Tibial artery (tissue), 4 donors: ENCODE measurements around the gene MORN3.

Source experiments
- DNase-seq, 2 donors: peaks; one replicate each; pipeline ENCODE4 v3.0.0-alpha.2; 2019
- H3K27ac ChIP-seq, 2 donors: fragments of 200-600 bp; sonication (generic) in 1 of 2; 1 replicate in 1 of 2; 2 replicates in 1 of 2; pipeline ENCODE4 v1.5.1; 2018 to 2019; ENCODE audit warnings: mild to moderate bottlenecking in 1 of 2
- H3K27me3 ChIP-seq, 2 donors: fragments of 200-600 bp; sonication (generic) in 1 of 2; one replicate each; pipeline versions ENCODE4 v1.5.1 to v1.6.0; 2016 to 2019
- H3K36me3 ChIP-seq, 3 donors: fragments of 200-600 bp; sonication (generic) in 2 of 3; one replicate each; pipeline ENCODE4 v1.5.1; 2016 to 2019; ENCODE audit warnings: mild to moderate bottlenecking in 2 of 3
- H3K4me1 ChIP-seq, 4 donors: fragments of 200-600 bp; sonication (generic) in 2 of 4; 1 replicate in 3 of 4; 2 replicates in 1 of 4; pipeline ENCODE4 v1.5.1; 2016 to 2019
- H3K4me3 ChIP-seq, 2 donors: fragments of 200-600 bp; sonication (generic) in 1 of 2; 1 replicate in 1 of 2; 2 replicates in 1 of 2; pipeline ENCODE4 v1.5.1; 2018 to 2019; ENCODE audit warnings: mild to moderate bottlenecking in 2 of 2
- H3K9me3 ChIP-seq, 3 donors: fragments of 200-600 bp; sonication (generic) in 1 of 3; one replicate each; pipeline ENCODE4 v1.5.1; 2016 to 2019
- intact Hi-C: fragments of 100-400 bp; cut with DNase I; formaldehyde crosslinking; loops from one replicate; pipeline ENCODE4 v1.15.0; 2023; ENCODE audit warnings: low total_unique reads
- TF ChIP-seq, protein P1 (sequence below), 2 experiments: fragments of 200-600 bp in 1 of 2; fragments of 450-650 bp in 1 of 2; IDR thresholded peaks; one replicate each; pipeline ENCODE4 v1.5.1; 2017 to 2019; ENCODE audit warnings: antibody characterized with exemption in 2 of 2, mild to moderate bottlenecking in 1 of 2, moderate library complexity in 1 of 2

MORN3 gene

DNA sequence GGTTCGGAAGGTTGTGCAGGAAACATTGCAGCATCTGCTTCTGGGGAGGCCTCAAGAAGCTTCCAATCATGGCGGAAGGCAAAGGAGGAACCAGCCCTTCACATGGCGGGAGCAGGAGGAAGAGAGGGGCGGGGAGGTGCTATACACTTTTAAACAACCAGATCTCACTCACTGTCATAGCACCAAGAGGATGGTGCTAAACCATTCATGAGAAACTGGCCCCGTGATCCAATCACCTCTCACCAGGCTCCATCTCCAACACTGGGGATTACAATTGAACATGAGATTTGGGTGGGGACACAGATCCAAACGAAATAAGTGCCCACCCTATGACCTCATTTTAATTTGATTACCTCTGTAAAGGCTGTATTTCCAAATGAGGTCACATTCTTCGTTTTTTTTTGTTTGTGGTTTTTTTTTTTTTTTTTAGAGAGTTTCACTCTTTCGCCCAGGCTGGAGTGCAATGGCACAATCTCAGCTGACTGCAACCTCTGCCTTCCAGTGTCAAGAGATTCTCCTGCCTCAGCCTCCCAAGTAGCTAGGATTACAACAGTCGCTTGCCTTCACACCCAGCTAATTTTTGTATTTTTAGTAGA, 54.5 kb downstream of the MORN3 start:
- no peak for DNase-seq
- no peaks in the 10 kb centered on the region for H3K9me3 ChIP-seq
- H3K4me3 ChIP-seq: no peak overlapping the region
- H3K27me3 ChIP-seq: no peaks in the 10 kb centered on the region
- intact Hi-C loops: loop anchor here (5.0 kb wide), 1 partner anchor 58 kb away; no protein-coding TSS in a partner anchor
- H3K36me3 ChIP-seq: no peaks in the 10 kb centered on the region
- no peak overlapping the region for H3K27ac ChIP-seq
- H3K4me1 ChIP-seq: peaks cover 0 to 16% (median 6%) of the 10 kb centered on the region in 4 donors
- TF ChIP-seq, protein P1, sequence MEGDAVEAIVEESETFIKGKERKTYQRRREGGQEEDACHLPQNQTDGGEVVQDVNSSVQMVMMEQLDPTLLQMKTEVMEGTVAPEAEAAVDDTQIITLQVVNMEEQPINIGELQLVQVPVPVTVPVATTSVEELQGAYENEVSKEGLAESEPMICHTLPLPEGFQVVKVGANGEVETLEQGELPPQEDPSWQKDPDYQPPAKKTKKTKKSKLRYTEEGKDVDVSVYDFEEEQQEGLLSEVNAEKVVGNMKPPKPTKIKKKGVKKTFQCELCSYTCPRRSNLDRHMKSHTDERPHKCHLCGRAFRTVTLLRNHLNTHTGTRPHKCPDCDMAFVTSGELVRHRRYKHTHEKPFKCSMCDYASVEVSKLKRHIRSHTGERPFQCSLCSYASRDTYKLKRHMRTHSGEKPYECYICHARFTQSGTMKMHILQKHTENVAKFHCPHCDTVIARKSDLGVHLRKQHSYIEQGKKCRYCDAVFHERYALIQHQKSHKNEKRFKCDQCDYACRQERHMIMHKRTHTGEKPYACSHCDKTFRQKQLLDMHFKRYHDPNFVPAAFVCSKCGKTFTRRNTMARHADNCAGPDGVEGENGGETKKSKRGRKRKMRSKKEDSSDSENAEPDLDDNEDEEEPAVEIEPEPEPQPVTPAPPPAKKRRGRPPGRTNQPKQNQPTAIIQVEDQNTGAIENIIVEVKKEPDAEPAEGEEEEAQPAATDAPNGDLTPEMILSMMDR (IDR thresholded peaks at IDR 0.05): no peak

DNA sequence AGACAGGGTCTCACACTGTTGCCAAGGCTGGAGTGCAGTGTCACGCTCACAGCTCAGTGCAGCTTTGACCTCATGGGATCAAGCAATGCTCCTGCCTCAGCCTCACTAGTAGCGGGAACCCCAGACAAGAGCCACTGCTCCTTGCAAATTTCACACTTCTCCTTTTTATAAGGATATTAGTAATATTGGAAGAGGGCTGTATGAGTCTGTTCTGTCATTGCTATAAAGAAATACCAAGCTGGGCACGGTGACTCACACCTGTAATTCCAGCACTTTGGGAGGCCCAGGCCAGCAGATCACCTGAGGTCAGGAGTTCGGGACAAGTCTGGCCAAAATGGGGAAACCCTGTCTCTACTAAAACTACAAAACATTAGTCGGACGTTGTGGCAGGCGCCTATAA, 56.0 kb downstream of the MORN3 start:
- DNase-seq: no peak
- Histone ChIP-seq H3K27ac (no peak overlapping the region), H3K4me3 (no peak overlapping the region), H3K36me3 (no peaks in the 10 kb centered on the region), H3K9me3 (no peaks in the 10 kb centered on the region), H3K4me1 (peaks cover 0 to 17% (median 6%) of the 10 kb centered on the region in 4 donors), H3K27me3 (no peaks in the 10 kb centered on the region)
- intact Hi-C loops: no loop called here
- TF ChIP-seq, protein P1 (IDR thresholded peaks at IDR 0.05): no peak

DNA sequence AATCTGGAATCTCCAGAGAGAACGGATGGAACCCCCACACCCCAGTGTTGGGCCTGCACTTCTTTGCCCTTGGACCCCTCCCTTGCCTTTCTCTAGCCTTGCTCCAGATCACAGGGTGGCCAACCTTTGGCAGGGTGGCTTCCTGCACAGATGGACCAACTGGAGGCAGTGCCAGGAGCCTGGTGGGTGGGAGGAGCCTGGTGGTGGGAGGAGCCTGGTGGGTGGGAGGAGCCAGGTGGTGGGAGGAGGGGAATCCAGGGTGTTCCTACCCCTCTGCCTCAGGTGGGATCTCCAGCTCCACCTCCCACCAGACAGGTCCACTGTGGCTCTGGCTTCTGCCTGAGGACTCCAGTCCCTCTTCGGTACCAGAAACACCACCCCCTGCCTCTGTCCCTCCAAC, 58.1 kb downstream of the MORN3 start:
- no peaks in the 10 kb centered on the region for H3K27me3 ChIP-seq
- peaks cover 0 to 17% (median 6%) of the 10 kb centered on the region in 4 donors for H3K4me1 ChIP-seq
- peak overlapping the region; percentile 65 to 67 for H3K27ac ChIP-seq
- intact Hi-C loops: no loop called here
- H3K4me3 ChIP-seq: no peak overlapping the region
- no peaks in the 10 kb centered on the region for H3K36me3 ChIP-seq
- TF ChIP-seq, protein P1 (IDR thresholded peaks at IDR 0.05): no peak
- DNase-seq: no peak
- no peaks in the 10 kb centered on the region for H3K9me3 ChIP-seq

DNA sequence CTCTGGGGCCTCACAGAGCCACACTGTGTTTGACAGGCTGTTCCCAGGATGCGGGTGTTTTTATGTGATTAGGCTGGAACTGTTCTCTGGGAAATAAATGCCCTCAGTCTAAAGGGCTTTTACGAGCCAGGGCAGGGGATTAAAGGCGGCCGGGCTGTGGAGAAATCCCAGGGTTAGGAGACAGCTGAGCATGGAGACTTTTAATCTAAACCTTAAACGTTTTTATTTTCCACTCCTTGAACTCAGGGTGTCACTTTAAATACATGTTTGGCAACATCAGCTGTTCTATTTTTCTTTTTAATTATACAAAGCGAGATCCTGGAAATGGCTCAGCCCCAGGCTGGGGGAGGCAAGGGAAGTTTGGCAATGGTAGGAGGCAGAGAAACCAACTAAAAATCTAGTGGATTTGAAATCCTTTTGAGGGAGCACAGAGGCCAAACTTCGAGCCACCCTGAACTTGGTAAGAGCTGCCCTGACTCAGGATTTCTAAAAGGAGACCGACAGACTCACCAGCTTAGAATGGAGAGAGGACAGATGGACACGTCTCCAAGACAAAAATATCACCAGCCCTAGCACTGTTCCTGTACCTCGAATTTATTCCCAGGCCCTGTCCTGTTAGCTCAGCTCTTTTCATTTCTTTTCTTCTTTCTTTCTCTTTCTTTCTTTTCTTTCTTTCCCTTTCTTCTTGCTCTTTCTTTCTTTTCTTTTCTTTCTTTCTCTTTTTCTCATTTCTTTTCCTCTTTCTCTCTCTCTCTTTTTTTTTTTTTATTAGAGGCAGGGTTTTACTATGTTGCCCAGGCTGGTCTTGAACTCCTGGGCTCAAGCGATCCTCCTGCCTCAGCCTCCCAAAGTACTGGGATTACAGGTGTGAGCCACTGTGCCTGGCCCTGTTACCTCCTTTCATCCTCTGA, 59.0 kb downstream of the MORN3 start:
- intact Hi-C loops: no loop called here

DNA sequence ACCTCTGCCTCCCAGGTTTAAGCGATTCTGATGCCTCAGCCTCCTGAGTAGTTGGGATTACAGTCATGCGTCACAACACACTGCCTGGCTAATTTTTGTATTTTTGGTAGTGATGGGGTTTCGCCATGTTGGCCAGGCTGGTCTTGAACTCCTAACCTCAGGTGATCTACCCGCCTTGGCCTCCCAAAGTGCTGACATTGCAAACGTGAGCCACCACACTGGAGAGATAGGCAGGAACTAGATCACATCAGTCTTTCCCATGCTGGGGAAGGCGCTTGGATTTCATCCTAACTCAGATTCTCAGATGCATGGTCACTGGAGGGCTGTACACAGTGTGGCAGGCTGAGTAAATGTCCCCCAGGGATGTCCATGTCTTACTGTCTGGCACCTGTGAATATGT, 61.2 kb downstream of the MORN3 start:
- intact Hi-C loops: no loop called here
- H3K9me3 ChIP-seq: no peaks in the 10 kb centered on the region
- H3K27ac ChIP-seq: no peak overlapping the region

More for the DNA sequence above, 59.0 kb downstream of the MORN3 start:
- Histone ChIP-seq H3K27ac (peak overlapping the region; percentile 65 to 67), H3K36me3 (no peaks in the 10 kb centered on the region), H3K27me3 (no peaks in the 10 kb centered on the region), H3K4me3 (no peak overlapping the region), H3K4me1 (peaks cover 0 to 17% (median 6%) of the 10 kb centered on the region in 4 donors), H3K9me3 (no peaks in the 10 kb centered on the region)
- TF ChIP-seq, protein P1 (IDR thresholded peaks at IDR 0.05): no peak
- no peak for DNase-seq

More for the DNA sequence above, 61.2 kb downstream of the MORN3 start:
- Histone ChIP-seq H3K27me3 (no peaks in the 10 kb centered on the region), H3K36me3 (no peaks in the 10 kb centered on the region), H3K4me1 (peaks cover 0 to 17% (median 6%) of the 10 kb centered on the region in 4 donors), H3K4me3 (no peak overlapping the region)
- TF ChIP-seq, protein P1 (IDR thresholded peaks at IDR 0.05): no peak
- no peak for DNase-seq
